DOHH2 (cell line): ENCODE measurements around the gene OR52N2.

Experiments used
- CTCF ChIP-seq: fragments of 200-600 bp; sonication (generic); IDR thresholded peaks from one replicate; pipeline ENCODE4 v1.5.1; 2014; ENCODE audit warnings: antibody characterized with exemption, mild to moderate bottlenecking, low read depth, low read length; ENCODE audit not compliant: poor library complexity, severe bottlenecking
- EZH2phosphoT487 ChIP-seq: fragments of 200-600 bp; sonication (generic); IDR thresholded peaks from 2 replicates; pipeline ENCODE4 v1.6.1; 2017; ENCODE audit warnings: borderline replicate concordance, mild to moderate bottlenecking, antibody characterized with exemption, low read length, moderate library complexity, mixed read lengths

- TF ChIP-seq EZH2phosphoT487 (no peak), CTCF (no peak)
These were observed 25.5 kb upstream of the OR52N2 start, which contains the start of gene OR52N5 for GRCh38 chr11:5783255-5783654.
